ENCODE measurements around the gene RGS4.

The RGS4 gene

DNA sequence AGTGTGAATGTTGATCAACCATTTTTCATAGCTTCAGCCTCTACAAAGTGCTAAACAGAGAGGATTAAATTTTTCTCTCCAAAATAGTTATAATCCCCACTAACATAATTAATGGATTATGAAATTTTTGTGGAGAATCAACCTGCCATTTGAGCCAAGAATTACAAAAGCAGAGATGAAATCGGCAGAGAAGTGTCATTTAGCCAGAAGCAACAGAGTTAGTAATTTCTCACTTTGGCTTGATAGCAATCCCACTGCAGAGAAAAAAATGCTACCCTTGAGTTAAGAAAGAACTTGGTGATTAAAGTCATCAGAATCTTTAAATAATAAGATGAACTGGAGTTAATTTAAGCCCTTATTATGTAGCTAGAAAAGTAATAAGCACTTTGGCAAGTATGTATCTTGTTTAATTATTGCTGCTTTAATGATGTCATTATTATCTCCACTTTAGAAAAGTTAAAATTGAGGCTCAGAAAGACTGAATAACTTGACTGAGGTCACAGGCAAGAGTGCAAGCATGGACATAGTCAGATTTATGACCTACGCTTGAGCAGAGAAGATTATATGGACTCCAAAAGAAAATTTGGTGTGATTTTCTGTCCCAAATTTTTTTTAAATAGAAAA is 37.3 kb downstream of the RGS4 start:
- DNase-seq, result no peak

- DNase-seq, result no peak
Observed at GRCh38 chr1:163107655-163108054, 38.5 kb downstream of the RGS4 start.

DNA sequence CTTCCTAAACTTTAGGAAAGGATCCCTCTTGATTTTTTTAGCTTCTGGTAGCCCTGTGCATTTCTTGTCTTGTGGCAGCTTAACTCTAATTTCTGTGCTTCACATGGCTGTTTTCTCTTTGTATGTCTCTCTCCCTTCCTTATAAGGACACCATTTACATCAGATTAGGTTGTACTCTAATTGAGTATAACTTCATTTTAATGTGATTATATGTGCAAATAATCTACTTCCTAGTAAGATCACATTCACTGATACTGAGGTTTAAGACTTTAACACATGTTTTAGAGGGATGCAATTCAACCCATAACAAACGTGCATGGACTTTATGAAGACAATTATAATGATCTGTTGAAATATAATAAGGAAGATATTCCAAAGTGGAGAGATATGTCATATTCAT is 46.7 kb downstream of the RGS4 start:
- no peak for DNase-seq

- DNase-seq, result no peak
Observed at GRCh38 chr1:163119707-163120106, 50.5 kb downstream of the RGS4 start.

DNA sequence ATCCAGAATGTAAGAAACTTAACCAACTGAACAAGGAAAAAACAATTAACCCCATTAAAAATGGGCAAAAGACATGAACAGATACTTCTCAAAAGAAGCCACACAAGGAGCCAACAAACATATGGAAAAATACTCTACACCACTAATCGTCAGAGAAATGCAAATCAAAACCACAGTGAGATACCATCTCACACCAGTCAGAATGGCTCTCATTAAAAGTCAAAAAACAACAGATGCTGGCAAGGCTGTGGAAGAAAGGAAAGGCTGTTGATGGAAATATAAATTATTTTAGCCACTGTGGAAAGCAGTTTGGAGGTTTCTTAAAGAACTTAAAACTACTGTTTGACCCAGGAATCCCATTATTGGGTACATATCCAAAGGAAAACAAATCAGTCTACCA is 51.2 kb downstream of the RGS4 start:
- no peak for DNase-seq

- DNase-seq, result no peak
Observed at GRCh38 chr1:163124812-163125211, 55.7 kb downstream of the RGS4 start.
